ENCODE results near the gene IL1RN. TPM values are rescaled to one million over a fixed set of nuclear protein-coding genes. Genes with fewer than 3 reads are reported as not detected.

IL1RN gene
- total and polyA plus RNA-seq, 2 of the 13 experiments (the other 11 are each of a cell fraction or from before 2014, with no cell fraction given): 21.2 to 101 TPM

- TF ChIP-seq, protein P1, sequence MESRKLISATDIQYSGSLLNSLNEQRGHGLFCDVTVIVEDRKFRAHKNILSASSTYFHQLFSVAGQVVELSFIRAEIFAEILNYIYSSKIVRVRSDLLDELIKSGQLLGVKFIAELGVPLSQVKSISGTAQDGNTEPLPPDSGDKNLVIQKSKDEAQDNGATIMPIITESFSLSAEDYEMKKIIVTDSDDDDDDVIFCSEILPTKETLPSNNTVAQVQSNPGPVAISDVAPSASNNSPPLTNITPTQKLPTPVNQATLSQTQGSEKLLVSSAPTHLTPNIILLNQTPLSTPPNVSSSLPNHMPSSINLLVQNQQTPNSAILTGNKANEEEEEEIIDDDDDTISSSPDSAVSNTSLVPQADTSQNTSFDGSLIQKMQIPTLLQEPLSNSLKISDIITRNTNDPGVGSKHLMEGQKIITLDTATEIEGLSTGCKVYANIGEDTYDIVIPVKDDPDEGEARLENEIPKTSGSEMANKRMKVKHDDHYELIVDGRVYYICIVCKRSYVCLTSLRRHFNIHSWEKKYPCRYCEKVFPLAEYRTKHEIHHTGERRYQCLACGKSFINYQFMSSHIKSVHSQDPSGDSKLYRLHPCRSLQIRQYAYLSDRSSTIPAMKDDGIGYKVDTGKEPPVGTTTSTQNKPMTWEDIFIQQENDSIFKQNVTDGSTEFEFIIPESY (CRISPR knock-in tag; IDR thresholded peaks at IDR 0.05): no peak
- TF ChIP-seq ERF (CRISPR knock-in tag; IDR thresholded peaks at IDR 0.05): peak; percentile 54; the same call in 1 of the 2 replicates
- TF ChIP-seq ZNF124 (CRISPR knock-in tag; IDR thresholded peaks at IDR 0.05): no peak
- TF ChIP-seq, protein P2, sequence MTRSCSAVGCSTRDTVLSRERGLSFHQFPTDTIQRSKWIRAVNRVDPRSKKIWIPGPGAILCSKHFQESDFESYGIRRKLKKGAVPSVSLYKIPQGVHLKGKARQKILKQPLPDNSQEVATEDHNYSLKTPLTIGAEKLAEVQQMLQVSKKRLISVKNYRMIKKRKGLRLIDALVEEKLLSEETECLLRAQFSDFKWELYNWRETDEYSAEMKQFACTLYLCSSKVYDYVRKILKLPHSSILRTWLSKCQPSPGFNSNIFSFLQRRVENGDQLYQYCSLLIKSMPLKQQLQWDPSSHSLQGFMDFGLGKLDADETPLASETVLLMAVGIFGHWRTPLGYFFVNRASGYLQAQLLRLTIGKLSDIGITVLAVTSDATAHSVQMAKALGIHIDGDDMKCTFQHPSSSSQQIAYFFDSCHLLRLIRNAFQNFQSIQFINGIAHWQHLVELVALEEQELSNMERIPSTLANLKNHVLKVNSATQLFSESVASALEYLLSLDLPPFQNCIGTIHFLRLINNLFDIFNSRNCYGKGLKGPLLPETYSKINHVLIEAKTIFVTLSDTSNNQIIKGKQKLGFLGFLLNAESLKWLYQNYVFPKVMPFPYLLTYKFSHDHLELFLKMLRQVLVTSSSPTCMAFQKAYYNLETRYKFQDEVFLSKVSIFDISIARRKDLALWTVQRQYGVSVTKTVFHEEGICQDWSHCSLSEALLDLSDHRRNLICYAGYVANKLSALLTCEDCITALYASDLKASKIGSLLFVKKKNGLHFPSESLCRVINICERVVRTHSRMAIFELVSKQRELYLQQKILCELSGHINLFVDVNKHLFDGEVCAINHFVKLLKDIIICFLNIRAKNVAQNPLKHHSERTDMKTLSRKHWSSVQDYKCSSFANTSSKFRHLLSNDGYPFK (CRISPR knock-in tag; IDR thresholded peaks at IDR 0.05; ENCODE audit: borderline replicate concordance): peak; percentile 27; the same call in 1 of the 2 replicates
- 0 out of 2 replicates have a peak, but pooled peaks have one; percentile 27 for TF ChIP-seq ZNF775 (CRISPR knock-in tag; IDR thresholded peaks at IDR 0.05; ENCODE audit: borderline replicate concordance)
- TF ChIP-seq ZZZ3 (CRISPR knock-in tag; IDR thresholded peaks at IDR 0.05; ENCODE audit: borderline replicate concordance): no peak
- TF ChIP-seq, protein P3, sequence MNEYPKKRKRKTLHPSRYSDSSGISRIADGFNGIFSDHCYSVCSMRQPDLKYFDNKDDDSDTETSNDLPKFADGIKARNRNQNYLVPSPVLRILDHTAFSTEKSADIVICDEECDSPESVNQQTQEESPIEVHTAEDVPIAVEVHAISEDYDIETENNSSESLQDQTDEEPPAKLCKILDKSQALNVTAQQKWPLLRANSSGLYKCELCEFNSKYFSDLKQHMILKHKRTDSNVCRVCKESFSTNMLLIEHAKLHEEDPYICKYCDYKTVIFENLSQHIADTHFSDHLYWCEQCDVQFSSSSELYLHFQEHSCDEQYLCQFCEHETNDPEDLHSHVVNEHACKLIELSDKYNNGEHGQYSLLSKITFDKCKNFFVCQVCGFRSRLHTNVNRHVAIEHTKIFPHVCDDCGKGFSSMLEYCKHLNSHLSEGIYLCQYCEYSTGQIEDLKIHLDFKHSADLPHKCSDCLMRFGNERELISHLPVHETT (CRISPR knock-in tag; conservative IDR thresholded peaks at IDR 0.05): no peak
- TF ChIP-seq DPF2 (CRISPR knock-in tag; IDR thresholded peaks at IDR 0.05; ENCODE audit: borderline replicate concordance, low read depth): no peak
- TF ChIP-seq TEF (CRISPR knock-in tag; IDR thresholded peaks at IDR 0.05): no peak; the same call in 1 of the 2 replicates
- TF ChIP-seq ZNF280B (CRISPR knock-in tag; IDR thresholded peaks at IDR 0.05; ENCODE audit: borderline replicate concordance): peak; percentile 26; the same call in 1 of the 2 replicates
- no peak for TF ChIP-seq SYNCRIP (IDR thresholded peaks at IDR 0.05; ENCODE audit: insufficient read depth, low read depth, low read length)
- 0 out of 2 replicates have a peak, but pooled peaks have one; percentile 38 for TF ChIP-seq ZNF121 (CRISPR knock-in tag; IDR thresholded peaks at IDR 0.05)
- TF ChIP-seq ZNF761 (CRISPR knock-in tag; conservative IDR thresholded peaks at IDR 0.05): no peak
- TF ChIP-seq, protein P4, sequence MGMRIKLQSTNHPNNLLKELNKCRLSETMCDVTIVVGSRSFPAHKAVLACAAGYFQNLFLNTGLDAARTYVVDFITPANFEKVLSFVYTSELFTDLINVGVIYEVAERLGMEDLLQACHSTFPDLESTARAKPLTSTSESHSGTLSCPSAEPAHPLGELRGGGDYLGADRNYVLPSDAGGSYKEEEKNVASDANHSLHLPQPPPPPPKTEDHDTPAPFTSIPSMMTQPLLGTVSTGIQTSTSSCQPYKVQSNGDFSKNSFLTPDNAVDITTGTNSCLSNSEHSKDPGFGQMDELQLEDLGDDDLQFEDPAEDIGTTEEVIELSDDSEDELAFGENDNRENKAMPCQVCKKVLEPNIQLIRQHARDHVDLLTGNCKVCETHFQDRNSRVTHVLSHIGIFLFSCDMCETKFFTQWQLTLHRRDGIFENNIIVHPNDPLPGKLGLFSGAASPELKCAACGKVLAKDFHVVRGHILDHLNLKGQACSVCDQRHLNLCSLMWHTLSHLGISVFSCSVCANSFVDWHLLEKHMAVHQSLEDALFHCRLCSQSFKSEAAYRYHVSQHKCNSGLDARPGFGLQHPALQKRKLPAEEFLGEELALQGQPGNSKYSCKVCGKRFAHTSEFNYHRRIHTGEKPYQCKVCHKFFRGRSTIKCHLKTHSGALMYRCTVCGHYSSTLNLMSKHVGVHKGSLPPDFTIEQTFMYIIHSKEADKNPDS (CRISPR knock-in tag; IDR thresholded peaks at IDR 0.05): no peak; the same call in 1 of the 2 replicates
- no peak for TF ChIP-seq JUN (CRISPR knock-in tag; IDR thresholded peaks at IDR 0.05)
Measured at GRCh38 chr2:113157897-113158753, 30.7 kb downstream of the IL1RN start (continued).
